Esophagus squamous epithelium (tissue), 4 donors: ENCODE results near the gene MCTP2.

Experiments used
- CTCF ChIP-seq, 6 experiments: fragments of 450-650 bp in 4 of 6; fragments of 200-600 bp in 2 of 6; sonication (generic) in 2 of 6; IDR thresholded peaks; one replicate each; pipeline ENCODE4 v1.5.1; 2016 to 2019; ENCODE audit warnings: antibody characterized with exemption in 6 of 6, mild to moderate bottlenecking in 4 of 6, moderate library complexity in 4 of 6
- POLR2A ChIP-seq, 4 donors: fragments of 450-650 bp; IDR thresholded peaks; one replicate each; pipeline ENCODE4 v1.6.1; 2017; ENCODE audit warnings: antibody characterized with exemption in 4 of 4, mild to moderate bottlenecking in 4 of 4, moderate library complexity in 3 of 4

- no peak for TF ChIP-seq CTCF (IDR thresholded peaks at IDR 0.05)
- no peak for TF ChIP-seq POLR2A (IDR thresholded peaks at IDR 0.05)
Observed at GRCh38 chr15:94336817-94337467, 105.6 kb downstream of the MCTP2 start.
